Uterus (tissue), 2 donors: ENCODE measurements around the gene ZBTB2.

Source experiments
- CTCF ChIP-seq, 4 experiments: fragments of 200-600 bp in 2 of 4; fragments of 450-650 bp in 2 of 4; sonication (generic) in 2 of 4; IDR thresholded peaks; one replicate each; pipeline ENCODE4 v1.5.1; 2016 to 2019; ENCODE audit warnings: antibody characterized with exemption in 4 of 4, mild to moderate bottlenecking in 2 of 4, moderate library complexity in 1 of 4
- POLR2A ChIP-seq, 2 donors: fragments of 450-650 bp; IDR thresholded peaks; one replicate each; pipeline ENCODE4 v1.6.1; 2016; ENCODE audit warnings: antibody characterized with exemption in 2 of 2, mild to moderate bottlenecking in 1 of 2, moderate library complexity in 1 of 2

- no peak for TF ChIP-seq CTCF (IDR thresholded peaks at IDR 0.05)
- TF ChIP-seq POLR2A (IDR thresholded peaks at IDR 0.05): no peak
These were observed 10.9 kb upstream of the ZBTB2 start for GRCh38 chr6:151402228-151402627.
